ENCODE results near the gene GTF3C2. TPM values are rescaled to one million over a fixed set of nuclear protein-coding genes. Genes with fewer than 3 reads are reported as not detected.
A peak's percentile ranks its signal among the peaks of the same experiment; 100 is the strongest.

The GTF3C2 gene
- total RNA-seq, 4 donors from 2014 or later = 25.3 to 45.6 (median 40.5) TPM

- Histone ChIP-seq H3K4me3 (peak overlapping the region; percentile 41 to 84 (median 66)), H3K36me3 (peaks cover 0 to 16% of the 10 kb centered on the region in 2 donors), H3K4me1 (peaks cover 83 to 95% of the 10 kb centered on the region in 2 donors), H3K27me3 (no peaks in the 10 kb centered on the region), H3K9me3 (no peaks in the 10 kb centered on the region), H3K27ac (peak overlapping the region; percentile 88 to 99 (median 98))
- in situ Hi-C loops (cut with MboI; ENCODE audit: low sequenced_read_pairs in 4 of 4) = loop anchor here in 2 of 4 donors (25.0 kb wide), 1 partner anchor 328 kb away; the partner anchor contains the start of gene MAPRE3 (in 2 of the 2)
- no peak for ATAC-seq
- DNase-seq = no peak
- intact Hi-C loops (cut with DNase I; ENCODE audit: low total_unique reads) = no loop called here
- TF ChIP-seq CTCF (IDR thresholded peaks at IDR 0.05 in 4 of 5, conservative IDR thresholded peaks at IDR 0.05 in 1 of 5) (no peak), POLR2A (IDR thresholded peaks at IDR 0.05) (no peak)
Measured at GRCh38 chr2:27290549-27290948, 66.0 kb downstream of the GTF3C2 start.

- Histone ChIP-seq H3K4me1 (peaks cover 63 to 76% of the 10 kb centered on the region in 2 donors), H3K36me3 (peaks cover 0 to 16% of the 10 kb centered on the region in 2 donors), H3K27ac (peak overlapping the region; percentile 88 to 99 (median 98)), H3K9me3 (no peaks in the 10 kb centered on the region), H3K27me3 (no peaks in the 10 kb centered on the region), H3K4me3 (peak overlapping the region; percentile 59 to 84 (median 75))
- DNase-seq = no peak
- intact Hi-C loops (cut with DNase I; ENCODE audit: low total_unique reads) (no loop called here), in situ Hi-C loops (cut with MboI; ENCODE audit: low sequenced_read_pairs in 4 of 4) (loop anchor here in 3 of 4 donors (10.0 to 25.0 kb wide), 3 partner anchors 194 to 326 kb away; partner anchors contain the start of gene MAPRE3 (in 2 of the 3))
- TF ChIP-seq POLR2A (IDR thresholded peaks at IDR 0.05) = no peak
- TF ChIP-seq CTCF (IDR thresholded peaks at IDR 0.05 in 4 of 5, conservative IDR thresholded peaks at IDR 0.05 in 1 of 5) = no peak
- ATAC-seq = no peak
Measured at GRCh38 chr2:27288610-27289009, 68.0 kb downstream of the GTF3C2 start.

- in situ Hi-C loops (cut with MboI; ENCODE audit: low sequenced_read_pairs in 4 of 4) (loop anchor here in 3 of 4 donors (10.0 to 25.0 kb wide), 3 partner anchors 191 to 323 kb away; partner anchors contain the start of gene MAPRE3 (in 2 of the 3)), intact Hi-C loops (cut with DNase I; ENCODE audit: low total_unique reads) (no loop called here)
- ATAC-seq (no peak), DNase-seq (no peak)
- peak overlapping the region; percentile 59 to 84 (median 75) for H3K4me3 ChIP-seq
- H3K27me3 ChIP-seq = no peaks in the 10 kb centered on the region
- peak overlapping the region; percentile 88 to 99 (median 98) for H3K27ac ChIP-seq
- peaks cover 0 to 16% of the 10 kb centered on the region in 2 donors for H3K36me3 ChIP-seq
- peaks cover 48 to 58% of the 10 kb centered on the region in 2 donors for H3K4me1 ChIP-seq
- no peak for TF ChIP-seq POLR2A (IDR thresholded peaks at IDR 0.05)
- TF ChIP-seq CTCF (IDR thresholded peaks at IDR 0.05 in 4 of 5, conservative IDR thresholded peaks at IDR 0.05 in 1 of 5) = no peak
- H3K9me3 ChIP-seq = no peaks in the 10 kb centered on the region
Measured at GRCh38 chr2:27285481-27285880, 71.1 kb downstream of the GTF3C2 start.

GRCh38 chr2:27284996-27285395 is 71.6 kb downstream of the GTF3C2 start:
- peak overlapping the region; percentile 88 to 99 (median 98) for H3K27ac ChIP-seq
- in situ Hi-C loops (cut with MboI; ENCODE audit: low sequenced_read_pairs in 4 of 4) = loop anchor here in 3 of 4 donors (10.0 to 25.0 kb wide), 3 partner anchors 190 to 323 kb away; partner anchors contain the start of gene MAPRE3 (in 2 of the 3)
- no peaks in the 10 kb centered on the region for H3K27me3 ChIP-seq
- H3K9me3 ChIP-seq = no peaks in the 10 kb centered on the region
- TF ChIP-seq CTCF (IDR thresholded peaks at IDR 0.05 in 4 of 5, conservative IDR thresholded peaks at IDR 0.05 in 1 of 5) (no peak), POLR2A (IDR thresholded peaks at IDR 0.05) (no peak)
- H3K4me1 ChIP-seq = peaks cover 48 to 58% of the 10 kb centered on the region in 2 donors
- ATAC-seq (no peak), DNase-seq (no peak)
- peaks cover 0 to 16% of the 10 kb centered on the region in 2 donors for H3K36me3 ChIP-seq
- intact Hi-C loops (cut with DNase I; ENCODE audit: low total_unique reads) = loop anchor here (5.0 kb wide), 3 partner anchors 73 to 313 kb away; partner anchors contain the start of genes ABHD1, ATRAID, MAPRE3 and SLC5A6
- peak overlapping the region; percentile 59 to 84 (median 75) for H3K4me3 ChIP-seq

All from gastrocnemius medialis (tissue), 4 donors.